CD4-positive, alpha-beta memory T cell (primary cell): Measurements from ENCODE around the gene TMEM91. TPM values are rescaled to one million over a fixed set of nuclear protein-coding genes. Genes with fewer than 3 reads are reported as not detected.
"Not testable (repeated sequence)": the region's sequence is repeated elsewhere in the genome, so short reads cannot be mapped to it uniquely, and the experiment has no call there.

Experiments
- CTCF ChIA-PET: fragments of 350-600 bp; sonication (Branson Sonifier 250); formaldehyde crosslinking; loops from one replicate; lab custom pipeline; 2021; ENCODE audit warnings: inconsistent platforms; ENCODE audit not compliant: partially characterized antibody; lab: Charles Lee
- POLR2A ChIA-PET: fragments of 350-600 bp; sonication (Branson Sonifier 250); formaldehyde crosslinking; loops from one replicate; lab custom pipeline; 2021; ENCODE audit not compliant: partially characterized antibody; lab: Charles Lee
- DNase-seq, 5 donors: peaks; one replicate each; pipeline versions ENCODE4 v3.0.0 to v3.0.0-alpha.2; 2020 to 2022; ENCODE audit warnings: mixed read lengths in 1 of 5
- H3K27ac ChIP-seq: one replicate; pipeline ENCODE4 v1.7.0; 2013; ENCODE audit warnings: low read depth, low read length
- H3K27me3 ChIP-seq: 2 replicates; pipeline ENCODE4 v1.7.0; 2013; ENCODE audit warnings: mild to moderate bottlenecking, low read length, moderate library complexity; ENCODE audit not compliant: insufficient read depth
- H3K36me3 ChIP-seq: 2 replicates; pipeline ENCODE4 v1.7.0; 2013; ENCODE audit warnings: mild to moderate bottlenecking, low read length, moderate library complexity; ENCODE audit not compliant: insufficient read depth
- H3K4me1 ChIP-seq: 2 replicates; pipeline ENCODE4 v1.7.0; 2013; ENCODE audit warnings: mild to moderate bottlenecking, low read length, moderate library complexity; ENCODE audit not compliant: insufficient read depth
- H3K4me3 ChIP-seq, 2 donors: one replicate each; pipeline ENCODE4 v1.7.0; 2013; ENCODE audit warnings: low read length in 2 of 2, mild to moderate bottlenecking in 1 of 2
- H3K9me3 ChIP-seq, 2 donors: one replicate each; pipeline ENCODE4 v1.7.0; 2013; ENCODE audit warnings: low read length in 2 of 2, control low read depth in 1 of 2; ENCODE audit not compliant: control insufficient read depth in 1 of 2
- H3K27ac Mint-ChIP-seq, 7 donors: one replicate each; pipeline ENCODE4 v1.8.0; 2020 to 2021; ENCODE audit warnings: mixed read lengths in 7 of 7, mild to moderate bottlenecking in 6 of 7, inconsistent platforms in 3 of 7, moderate library complexity in 3 of 7
- H3K27me3 Mint-ChIP-seq, 2 donors: one replicate each; pipeline ENCODE4 v1.8.0; 2020 to 2021; ENCODE audit warnings: mixed read lengths in 2 of 2
- H3K36me3 Mint-ChIP-seq, 2 donors: one replicate each; pipeline ENCODE4 v1.8.0; 2020 to 2021; ENCODE audit warnings: mixed read lengths in 2 of 2, inconsistent platforms in 1 of 2, mild to moderate bottlenecking in 1 of 2
- H3K4me1 Mint-ChIP-seq, 4 donors: one replicate each; pipeline ENCODE4 v1.8.0; 2020 to 2021; ENCODE audit warnings: mixed read lengths in 4 of 4, mild to moderate bottlenecking in 1 of 4
- H3K4me3 Mint-ChIP-seq, 8 donors: one replicate each; pipeline ENCODE4 v1.8.0; 2020 to 2021; ENCODE audit warnings: mixed read lengths in 8 of 8, mild to moderate bottlenecking in 7 of 8, moderate library complexity in 6 of 8, inconsistent platforms in 3 of 8
- H3K9me3 Mint-ChIP-seq, 8 donors: one replicate each; pipeline ENCODE4 v1.8.0; 2020 to 2021; ENCODE audit warnings: mixed read lengths in 8 of 8, mild to moderate bottlenecking in 5 of 8, inconsistent platforms in 3 of 8, moderate library complexity in 1 of 8
- intact Hi-C: fragments of 100-400 bp; cut with micrococcal nuclease; formaldehyde crosslinking; loops from one replicate; pipeline ENCODE4 v1.15.1; 2023
- polyA plus RNA-seq, 2 donors: library from polyadenylated mRNA; unstranded; fragments of 300-500 nt; fragmentation: Illumina TruSeq; gene quantifications; one replicate each; pipeline ENCODE4 v1.2.3, GENCODE V29; 2021
- total RNA-seq, 2 experiments: library from RNA; stranded (reverse); gene quantifications; one replicate each; pipeline ENCODE4 v1.2.3, GENCODE V29; 2021

TMEM91 gene
- total and polyA plus RNA-seq, 4 experiments from 2014 or later: 4.8 to 16.1 (median 9.6) TPM

DNA sequence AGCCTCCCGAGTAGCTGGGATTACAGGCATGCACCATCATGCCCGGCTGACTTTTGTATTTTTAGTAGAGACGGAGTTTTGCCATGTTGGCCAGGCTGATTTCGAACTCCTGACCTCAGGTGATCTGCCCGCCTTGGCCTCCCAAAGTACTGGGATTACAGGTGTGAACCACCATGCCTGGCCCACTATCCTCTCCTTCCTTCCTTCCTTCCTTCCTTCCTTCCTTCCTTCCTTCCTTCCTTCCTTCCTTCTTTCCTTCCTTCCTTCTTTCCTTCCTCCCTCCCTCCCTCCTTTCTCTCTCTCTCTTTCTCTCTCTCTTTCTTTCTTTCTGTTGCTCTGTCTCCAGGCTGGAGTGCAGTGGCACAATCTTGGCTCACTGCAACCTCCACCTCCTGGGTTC, 5.2 kb upstream of the TMEM91 start:
- H3K4me1 Mint-ChIP-seq, intact Hi-C loops, POLR2A ChIA-PET, H3K27ac Mint-ChIP-seq, H3K36me3 ChIP-seq, H3K9me3 ChIP-seq, H3K27me3 Mint-ChIP-seq, DNase-seq, H3K27ac ChIP-seq, H3K9me3 Mint-ChIP-seq, H3K27me3 ChIP-seq, CTCF ChIA-PET, H3K4me1 ChIP-seq, H3K4me3 Mint-ChIP-seq, H3K4me3 ChIP-seq, H3K36me3 Mint-ChIP-seq: not testable (repeated sequence)

DNA sequence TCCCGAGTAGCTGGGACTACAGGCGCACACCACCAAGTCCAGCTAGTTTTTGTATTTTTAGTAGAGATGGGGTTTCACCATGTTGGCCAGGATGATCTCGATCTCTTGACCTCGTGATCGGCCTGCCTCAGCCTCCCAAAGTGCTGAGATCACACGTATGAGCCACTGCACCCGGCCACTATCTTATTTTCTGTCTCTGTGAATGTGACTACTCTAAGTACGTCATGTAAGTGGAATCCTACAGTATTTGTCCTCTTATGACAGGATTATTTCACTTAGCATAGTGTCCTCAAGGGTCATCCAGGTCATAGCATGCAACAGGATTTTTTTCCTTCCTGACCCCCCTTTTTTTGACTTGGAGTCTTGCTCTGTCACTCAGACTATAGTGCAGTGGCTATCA, 4.8 kb upstream of the TMEM91 start:
- H3K27me3 ChIP-seq: no peaks in the 10 kb centered on the region
- Mint-ChIP-seq H3K36me3 (no peaks in the 10 kb centered on the region), H3K27me3 (no peaks in the 10 kb centered on the region), H3K9me3 (no peaks in the 10 kb centered on the region), H3K27ac (no peak overlapping the region), H3K4me3 (no peak overlapping the region), H3K4me1 (peaks cover 4 to 6% (median 6%) of the 10 kb centered on the region in 4 donors)
- intact Hi-C loops: no loop called here
- H3K9me3 ChIP-seq: no peaks in the 10 kb centered on the region
- H3K4me3 ChIP-seq: no peak overlapping the region
- ChIA-PET CTCF (interaction anchor here (1.5 kb wide), 1 partner anchor 382 kb away, joined by 3 read pairs; no protein-coding TSS in a partner anchor), POLR2A (no interaction called here)
- no peak overlapping the region for H3K27ac ChIP-seq
- no peak for DNase-seq
- H3K4me1 ChIP-seq: no peaks in the 10 kb centered on the region
- H3K36me3 ChIP-seq: no peaks in the 10 kb centered on the region

DNA sequence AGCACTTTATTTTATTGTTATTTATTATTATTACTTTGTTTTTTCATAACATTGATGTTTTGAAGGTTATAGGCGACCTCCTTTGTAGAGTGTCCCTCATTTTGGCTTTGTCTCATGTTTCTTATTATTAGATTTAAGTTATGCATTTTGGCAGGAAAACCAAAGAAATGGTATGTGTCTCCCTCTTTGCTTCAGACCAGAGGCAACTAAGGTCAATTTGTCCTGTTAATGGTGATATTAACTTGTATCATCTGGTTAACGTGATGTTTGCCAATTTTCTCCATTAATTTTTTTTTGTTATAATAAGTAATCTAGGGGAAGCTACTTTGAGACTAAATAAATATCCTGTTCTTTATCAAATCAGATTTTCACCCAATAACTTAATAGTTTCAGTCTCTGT, 3.8 kb upstream of the TMEM91 start:
- no peak for DNase-seq
- Mint-ChIP-seq H3K4me3 (no peak overlapping the region), H3K4me1 (peaks cover 11 to 15% (median 12%) of the 10 kb centered on the region in 4 donors), H3K36me3 (no peaks in the 10 kb centered on the region), H3K9me3 (no peaks in the 10 kb centered on the region), H3K27me3 (no peaks in the 10 kb centered on the region), H3K27ac (no peak overlapping the region)
- ChIA-PET POLR2A (interaction anchor here (1.2 to 1.3 kb wide), 2 partner anchors 8 to 67 kb away, joined by 3 to 6 read pairs; partner anchors contain the start of genes B9D2 and DMAC2), CTCF (interaction anchor here (0.6 to 1.5 kb wide), 3 partner anchors 16 to 381 kb away, joined by 3 to 4 read pairs (median 3); no protein-coding TSS in a partner anchor)
- H3K36me3 ChIP-seq: no peaks in the 10 kb centered on the region
- H3K27me3 ChIP-seq: no peaks in the 10 kb centered on the region
- H3K4me1 ChIP-seq: peaks cover 7% of the 10 kb centered on the region
- H3K9me3 ChIP-seq: no peaks in the 10 kb centered on the region
- no peak overlapping the region for H3K27ac ChIP-seq
- no peak overlapping the region for H3K4me3 ChIP-seq
- intact Hi-C loops: no loop called here

DNA sequence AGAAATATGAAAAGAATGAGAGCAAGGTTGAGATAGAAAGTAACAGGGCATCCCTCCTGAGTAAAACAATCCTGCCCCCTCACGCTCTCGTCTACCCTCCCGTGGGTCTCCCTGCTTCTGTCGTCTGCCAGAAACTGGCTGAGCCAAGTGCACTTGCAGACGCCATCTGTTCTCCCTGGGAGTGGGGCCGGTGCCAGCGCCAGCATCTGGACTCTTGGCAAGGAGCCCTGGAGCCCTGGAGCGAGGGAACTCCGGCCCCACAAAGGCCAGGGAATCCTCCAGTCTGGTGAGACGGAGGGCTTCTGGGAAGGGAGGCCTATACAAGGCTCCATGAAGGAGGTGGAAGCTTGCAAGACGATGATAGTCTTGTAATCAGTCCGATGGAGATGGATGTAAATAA, 2.3 kb upstream of the TMEM91 start:
- no peak overlapping the region for H3K27ac Mint-ChIP-seq
- intact Hi-C loops: no loop called here
- no peak overlapping the region for H3K4me3 Mint-ChIP-seq
- peaks cover 11 to 16% (median 12%) of the 10 kb centered on the region in 4 donors for H3K4me1 Mint-ChIP-seq
- no peaks in the 10 kb centered on the region for H3K36me3 Mint-ChIP-seq
- DNase-seq: no peak
- ChIA-PET CTCF (no interaction called here), POLR2A (no interaction called here)
- no peak overlapping the region for H3K27ac ChIP-seq
- no peak overlapping the region for H3K4me3 ChIP-seq
- peaks cover 7% of the 10 kb centered on the region for H3K4me1 ChIP-seq
- H3K27me3 Mint-ChIP-seq: no peaks in the 10 kb centered on the region
- H3K9me3 ChIP-seq: no peaks in the 10 kb centered on the region
- no peaks in the 10 kb centered on the region for H3K27me3 ChIP-seq
- H3K9me3 Mint-ChIP-seq: no peaks in the 10 kb centered on the region
- no peaks in the 10 kb centered on the region for H3K36me3 ChIP-seq

DNA sequence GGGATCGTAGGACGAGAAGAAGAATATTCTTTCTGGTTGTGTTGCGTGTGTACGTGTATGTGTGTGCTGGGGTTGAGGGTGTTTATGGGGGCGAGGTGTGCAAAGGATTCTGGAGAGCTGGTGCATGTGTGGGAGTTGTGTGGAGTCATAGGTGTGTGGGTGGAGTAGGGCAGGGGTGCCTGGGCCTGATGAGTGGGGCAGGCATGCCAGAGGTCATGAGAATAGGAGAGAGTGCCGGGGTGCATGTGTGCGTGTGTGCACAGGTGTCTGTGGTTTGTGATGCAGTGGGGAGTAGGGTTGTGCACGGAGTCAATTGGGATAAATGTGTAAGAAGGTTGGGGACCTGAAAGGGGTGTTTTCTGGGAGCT, 649 bp downstream of the TMEM91 start:
- CTCF ChIA-PET: interaction anchor here (0.7 to 1.8 kb wide), 2 partner anchors 13 to 74 kb away, joined by 4 read pairs; partner anchors contain the start of gene B9D2
- Mint-ChIP-seq H3K9me3 (no peaks in the 10 kb centered on the region), H3K27ac (peak overlapping the region in 6 of 7 donors; percentile 70 to 95 (median 86)), H3K4me1 (peaks cover 11 to 16% (median 12%) of the 10 kb centered on the region in 4 donors), H3K27me3 (no peaks in the 10 kb centered on the region), H3K36me3 (no peaks in the 10 kb centered on the region), H3K4me3 (peak overlapping the region; percentile 80 to 91 (median 86))
- Histone ChIP-seq H3K4me3 (peak overlapping the region; percentile 19 to 57), H3K36me3 (no peaks in the 10 kb centered on the region), H3K27ac (peak overlapping the region; percentile 20), H3K9me3 (no peaks in the 10 kb centered on the region), H3K4me1 (peaks cover 7% of the 10 kb centered on the region), H3K27me3 (no peaks in the 10 kb centered on the region)
- intact Hi-C loops: no loop called here
- POLR2A ChIA-PET: interaction anchor here (1.0 to 3.5 kb wide), 5 partner anchors 13 to 76 kb away, joined by 3 to 11 read pairs (median 3); partner anchors contain the start of gene B9D2
- DNase-seq: no peak

DNA sequence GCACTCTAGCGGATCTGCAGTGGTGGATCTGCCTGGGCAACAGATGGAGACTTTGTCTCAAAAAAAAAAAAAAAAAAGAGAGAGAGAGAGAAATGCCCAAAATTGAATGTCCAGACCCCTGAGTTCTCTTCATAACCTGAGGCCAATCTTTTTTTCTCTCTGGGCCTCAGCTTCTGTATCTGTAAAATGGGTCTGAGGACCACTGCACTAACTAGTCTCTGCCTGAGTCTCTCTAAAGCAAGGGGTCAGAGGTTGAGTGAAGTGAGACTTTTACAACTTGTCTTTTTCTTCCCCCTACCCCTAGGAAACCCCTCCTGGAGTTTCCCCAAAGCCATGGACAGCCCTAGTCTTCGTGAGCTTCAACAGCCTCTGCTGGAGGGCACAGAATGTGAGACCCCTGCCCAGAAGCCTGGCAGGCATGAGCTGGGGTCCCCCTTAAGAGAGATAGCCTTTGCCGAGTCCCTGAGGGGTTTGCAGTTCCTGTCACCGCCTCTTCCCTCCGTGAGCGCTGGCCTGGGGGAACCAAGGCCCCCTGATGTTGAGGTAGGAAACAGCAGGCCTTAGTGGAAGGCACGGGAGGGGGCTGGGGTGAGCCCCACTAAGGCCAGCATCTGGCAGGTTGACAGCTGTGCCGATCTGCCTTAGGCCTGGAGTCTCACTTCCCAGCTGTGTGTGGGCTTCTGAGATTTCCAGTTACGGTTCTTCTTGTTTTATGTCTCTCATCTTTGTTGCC, 1.8 kb downstream of the TMEM91 start:
- peaks cover 7% of the 10 kb centered on the region for H3K4me1 ChIP-seq
- intact Hi-C loops: no loop called here
- ChIA-PET CTCF (interaction anchor here (1.0 to 1.8 kb wide), 2 partner anchors 14 to 72 kb away, joined by 4 read pairs; partner anchors contain the start of gene B9D2), POLR2A (interaction anchor here (3.5 kb wide), 1 partner anchor 14 kb away, joined by 11 read pairs; the partner anchor contains the start of gene B9D2)
- no peaks in the 10 kb centered on the region for H3K27me3 ChIP-seq
- DNase-seq: no peak
- no peaks in the 10 kb centered on the region for H3K9me3 ChIP-seq
- H3K4me3 ChIP-seq: no peak overlapping the region
- no peaks in the 10 kb centered on the region for H3K9me3 Mint-ChIP-seq
- H3K27ac ChIP-seq: no peak overlapping the region
- H3K36me3 Mint-ChIP-seq: peaks cover 0 to 3% of the 10 kb centered on the region in 2 donors
- no peak overlapping the region for H3K4me3 Mint-ChIP-seq
- peak overlapping the region in 2 of 7 donors; percentile 19 to 66 for H3K27ac Mint-ChIP-seq
- peaks cover 3% of the 10 kb centered on the region for H3K36me3 ChIP-seq
- H3K4me1 Mint-ChIP-seq: peaks cover 11 to 16% (median 12%) of the 10 kb centered on the region in 4 donors
- no peaks in the 10 kb centered on the region for H3K27me3 Mint-ChIP-seq

DNA sequence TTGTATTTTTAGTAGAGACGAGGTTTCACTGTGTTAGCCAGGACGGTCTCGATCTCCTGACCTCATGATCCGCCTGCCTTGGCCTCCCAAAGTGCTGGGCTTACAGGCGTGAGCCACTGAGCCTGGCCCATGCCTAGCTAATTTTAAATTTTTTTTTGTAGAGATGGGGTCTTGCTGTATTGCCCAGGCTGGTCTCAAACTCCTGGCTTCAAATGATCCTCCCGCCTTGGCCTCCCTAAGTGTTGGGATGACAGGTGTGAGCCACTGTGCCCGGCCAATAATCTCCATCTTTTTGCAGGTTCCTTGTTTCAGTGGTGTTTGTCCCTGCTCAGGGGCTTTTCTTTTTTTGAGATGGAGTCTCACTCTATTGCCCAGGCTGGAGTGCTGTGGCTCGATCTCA, 5.2 kb downstream of the TMEM91 start:
- H3K4me3 ChIP-seq, intact Hi-C loops, CTCF ChIA-PET, H3K27me3 ChIP-seq, H3K4me3 Mint-ChIP-seq, H3K36me3 ChIP-seq, H3K27ac ChIP-seq, H3K27me3 Mint-ChIP-seq, H3K4me1 ChIP-seq, DNase-seq, H3K9me3 ChIP-seq, H3K9me3 Mint-ChIP-seq: not testable (repeated sequence)
- peaks cover 5 to 13% (median 8%) of the 10 kb centered on the region in 4 donors for H3K4me1 Mint-ChIP-seq
- H3K36me3 Mint-ChIP-seq: peaks cover 0 to 14% of the 10 kb centered on the region in 2 donors
- POLR2A ChIA-PET: interaction anchor here (0.6 kb wide), 1 partner anchor 23 kb away, joined by 5 read pairs; no protein-coding TSS in a partner anchor
- H3K27ac Mint-ChIP-seq: peak overlapping the region in 1 of 7 donors; percentile 8
